HCT116 (cell line): ENCODE measurements around the gene GPSM3. TPM values are rescaled to one million over a fixed set of nuclear protein-coding genes. Genes with fewer than 3 reads are reported as not detected.

Source experiments
- ATAC-seq: fragments of 200-7000 bp; cut with Tn5 transposase; 2 replicates; pipeline ENCODE4 v1.9.1; 2020; ENCODE audit warnings: mild to moderate bottlenecking, moderate library complexity
- BruUV-seq: library from RNA; stranded (reverse); fragments of 400-500 nt; replicated peaks from 2 replicates; lab custom pipeline; 2021; lab: Mats Ljungman, UMichigan
- CTCF ChIA-PET: fragments of 300-600 bp; sonication (Branson Sonifier 250); formaldehyde crosslinking; loops from one replicate; lab custom pipeline; 2021; ENCODE audit warnings: antibody characterized with exemption; lab: Charles Lee
- POLR2A ChIA-PET: fragments of 300-600, 350-600 bp; sonication (Branson Sonifier 250); formaldehyde crosslinking; loops from one replicate; lab custom pipeline; 2021; ENCODE audit warnings: antibody characterized with exemption; lab: Charles Lee
- RAD21 ChIA-PET, 2 experiments: fragments of 300-600 bp; sonication (Branson Sonifier 250); formaldehyde crosslinking; loops; one replicate each; lab custom pipeline; 2023; ENCODE audit warnings: low total read pairs in 2 of 2; ENCODE audit not compliant: uncharacterized antibody in 2 of 2, unreplicated experiment in 2 of 2, low non-redundant PET in 1 of 2; lab: Charles Lee
- DNase-seq: peaks from one replicate; pipeline ENCODE4 v3.0.0-alpha.2; 2010; ENCODE audit warnings: low read depth, low spot score
- H2AFZ ChIP-seq: fragments of 200-600 bp; shearing (Covaris generic), sonication (generic); 2 replicates; pipeline ENCODE4 v1.6.1; 2017; ENCODE audit warnings: low read depth, mixed run types, mixed read lengths, antibody characterized with exemption, low read length; ENCODE audit not compliant: poor library complexity, severe bottlenecking
- H3K27ac ChIP-seq: 2 replicates; pipeline ENCODE4 v1.5.1; 2012; ENCODE audit warnings: low read depth, low read length
- H3K27me3 ChIP-seq: fragments of 200-600 bp; sonication (generic); 2 replicates; pipeline ENCODE4 v1.6.1; 2016; ENCODE audit warnings: mixed run types, low read length, mixed read lengths; ENCODE audit not compliant: insufficient read depth
- H3K36me3 ChIP-seq, 2 experiments: fragments of 200-500 bp in 1 of 2; fragments of 200-600 bp in 1 of 2; sonication (Bioruptor generic) in 1 of 2; sonication (generic) in 1 of 2; 2 replicates each; pipeline versions ENCODE4 v1.5.1 to v1.6.1; 2014 to 2016; ENCODE audit warnings: low read length in 2 of 2, inconsistent platforms in 1 of 2, mixed read lengths in 1 of 2, mixed run types in 1 of 2; ENCODE audit not compliant: insufficient read depth in 2 of 2, control insufficient read depth in 1 of 2
- H3K4me1 ChIP-seq, 2 experiments: fragments of 200-600 bp in 1 of 2; sonication (generic) in 1 of 2; 2 replicates each; pipeline versions ENCODE4 v1.5.1 to v1.6.1; 2012 to 2017; ENCODE audit warnings: low read length in 2 of 2, inconsistent platforms in 1 of 2, mild to moderate bottlenecking in 1 of 2, mixed read lengths in 1 of 2, mixed run types in 1 of 2, moderate library complexity in 1 of 2; ENCODE audit not compliant: insufficient read depth in 2 of 2, control insufficient read depth in 1 of 2
- H3K4me2 ChIP-seq: fragments of 200-600 bp; sonication (generic); 2 replicates; pipeline ENCODE4 v1.6.1; 2017; ENCODE audit warnings: mixed run types, low read length, mixed read lengths
- H3K4me3 ChIP-seq, 2 experiments: fragments of 200-600 bp in 1 of 2; sonication (generic) in 1 of 2; replicated peaks in 1 of 2; 2 replicates each; pipeline ENCODE4 v1.5.1; 2011 to 2016; ENCODE audit warnings: low read length in 2 of 2, control low read depth in 1 of 2, low read depth in 1 of 2, mild to moderate bottlenecking in 1 of 2, mixed read lengths in 1 of 2, mixed run types in 1 of 2
- H3K79me2 ChIP-seq: fragments of 200-600 bp; sonication (generic); 2 replicates; pipeline ENCODE4 v1.6.1; 2017; ENCODE audit warnings: mild to moderate bottlenecking, mixed run types, low read length, moderate library complexity, mixed read lengths; ENCODE audit not compliant: insufficient read depth
- H3K9ac ChIP-seq: fragments of 200-600 bp; sonication (generic); 2 replicates; pipeline ENCODE4 v1.6.1; 2016; ENCODE audit warnings: low read length, mixed read lengths
- H3K9me2 ChIP-seq: fragments of 200-600 bp; sonication (generic), shearing (Covaris generic); 2 replicates; pipeline ENCODE4 v1.6.1; 2017; ENCODE audit warnings: mixed run types, mild to moderate bottlenecking, moderate library complexity; ENCODE audit not compliant: insufficient read depth
- H3K9me3 ChIP-seq, 2 experiments: fragments of 200-500 bp in 1 of 2; fragments of 200-600 bp in 1 of 2; sonication (Bioruptor generic) in 1 of 2; sonication (generic) in 1 of 2; 2 replicates each; pipeline ENCODE4 v1.6.1; 2014 to 2017; ENCODE audit warnings: low read length in 2 of 2, mixed read lengths in 2 of 2, inconsistent platforms in 1 of 2, low read depth in 1 of 2, mild to moderate bottlenecking in 1 of 2, mixed run types in 1 of 2, moderate library complexity in 1 of 2; ENCODE audit not compliant: control insufficient read depth in 1 of 2, insufficient read depth in 1 of 2
- H4K20me1 ChIP-seq: fragments of 200-600 bp; sonication (generic), shearing (Covaris generic); 2 replicates; pipeline ENCODE4 v1.6.1; 2017; ENCODE audit warnings: mixed run types, mild to moderate bottlenecking, moderate library complexity; ENCODE audit not compliant: insufficient read depth
- CBX3 ChIP-seq: IDR thresholded peaks from 2 replicates; pipeline ENCODE4 v1.6.1; 2012; ENCODE audit warnings: low read depth
- EZH2 ChIP-seq: fragments of 200-600 bp; sonication (generic); IDR thresholded peaks from 2 replicates; pipeline ENCODE4 v1.6.1; 2017; ENCODE audit warnings: antibody characterized with exemption, mixed run types
- EZH2phosphoT487 ChIP-seq: fragments of 200-600 bp; IDR thresholded peaks from 2 replicates; pipeline ENCODE4 v1.6.1; 2018; ENCODE audit warnings: antibody characterized with exemption, borderline replicate concordance
- JUND ChIP-seq: IDR thresholded peaks from 2 replicates; pipeline ENCODE4 v1.6.1; 2012
- POLR2A ChIP-seq: IDR thresholded peaks from 2 replicates; pipeline ENCODE4 v1.7.0; 2011; ENCODE audit warnings: borderline replicate concordance; ENCODE audit not compliant: insufficient read depth, insufficient read length; ENCODE audit errors: extremely low read depth
- POLR2AphosphoS5 ChIP-seq: IDR thresholded peaks from 2 replicates; pipeline ENCODE4 v1.6.1; 2011; ENCODE audit warnings: mild to moderate bottlenecking, low read depth, low read length, moderate library complexity
- SIN3A ChIP-seq: IDR thresholded peaks from 2 replicates; pipeline ENCODE4 v1.6.1; 2012; ENCODE audit warnings: low read depth
- SRF ChIP-seq: IDR thresholded peaks from 2 replicates; pipeline ENCODE4 v1.6.1; 2012; ENCODE audit warnings: low read depth
- TCF7L2 ChIP-seq: IDR thresholded peaks from 2 replicates; pipeline ENCODE4 v1.7.0; 2011; ENCODE audit warnings: borderline replicate concordance, inconsistent platforms; ENCODE audit not compliant: insufficient read depth, insufficient read length; ENCODE audit errors: extremely low read depth
- YY1 ChIP-seq: IDR thresholded peaks from 2 replicates; pipeline ENCODE4 v1.6.1; 2011; ENCODE audit warnings: low read length, low read depth, moderate library complexity, mild to moderate bottlenecking; ENCODE audit not compliant: insufficient replicate concordance; ENCODE audit errors: extremely low read depth
- ZFX ChIP-seq: fragments of 450-650 bp; IDR thresholded peaks from 2 replicates; pipeline ENCODE4 v1.6.1; 2017
- ZNF274 ChIP-seq: fragments of 200-500 bp; sonication (Bioruptor generic); IDR thresholded peaks from 2 replicates; pipeline ENCODE4 v1.6.1; 2014; ENCODE audit warnings: mild to moderate bottlenecking, low read depth, low read length, inconsistent platforms
- intact Hi-C: fragments of 100-400 bp; cut with micrococcal nuclease; formaldehyde crosslinking; loops from 2 replicates; pipeline ENCODE4 v1.10.0; 2022
- total RNA-seq: library from RNA; stranded (reverse); gene quantifications from one replicate; pipeline ENCODE4 v1.2.1, GENCODE V29; 2021; ENCODE audit not compliant: unreplicated experiment
- TF ChIP-seq, protein P1 (sequence below): IDR thresholded peaks from 2 replicates; pipeline ENCODE4 v1.6.1; 2012
- TF ChIP-seq, protein P2 (sequence below): IDR thresholded peaks from 2 replicates; pipeline ENCODE4 v1.6.1; 2012
- TF ChIP-seq, protein P3 (sequence below): IDR thresholded peaks from 2 replicates; pipeline ENCODE4 v1.6.1; 2011; ENCODE audit warnings: mild to moderate bottlenecking, low read length, moderate library complexity; ENCODE audit not compliant: insufficient replicate concordance; ENCODE audit errors: extremely low read depth
- TF ChIP-seq, protein P4 (sequence below): IDR thresholded peaks from 2 replicates; pipeline ENCODE4 v1.6.1; 2012; ENCODE audit warnings: low read depth
- TF ChIP-seq, protein P5 (sequence below), 3 experiments: fragments of 200-600 bp in 1 of 3; sonication (generic) in 1 of 3; IDR thresholded peaks in 2 of 3; conservative IDR thresholded peaks in 1 of 3; 2 replicates each; pipeline ENCODE4 v1.5.1; 2012 to 2017; ENCODE audit warnings: low read depth in 2 of 3, low read length in 2 of 3, antibody characterized with exemption in 1 of 3, borderline replicate concordance in 1 of 3, control low read depth in 1 of 3, mild to moderate bottlenecking in 1 of 3, mixed read lengths in 1 of 3, mixed run types in 1 of 3, moderate library complexity in 1 of 3; ENCODE audit not compliant: insufficient read depth in 1 of 3

GPSM3 gene
- total RNA-seq, 1 experiment from 2014 or later, result 1.2 TPM

DNA sequence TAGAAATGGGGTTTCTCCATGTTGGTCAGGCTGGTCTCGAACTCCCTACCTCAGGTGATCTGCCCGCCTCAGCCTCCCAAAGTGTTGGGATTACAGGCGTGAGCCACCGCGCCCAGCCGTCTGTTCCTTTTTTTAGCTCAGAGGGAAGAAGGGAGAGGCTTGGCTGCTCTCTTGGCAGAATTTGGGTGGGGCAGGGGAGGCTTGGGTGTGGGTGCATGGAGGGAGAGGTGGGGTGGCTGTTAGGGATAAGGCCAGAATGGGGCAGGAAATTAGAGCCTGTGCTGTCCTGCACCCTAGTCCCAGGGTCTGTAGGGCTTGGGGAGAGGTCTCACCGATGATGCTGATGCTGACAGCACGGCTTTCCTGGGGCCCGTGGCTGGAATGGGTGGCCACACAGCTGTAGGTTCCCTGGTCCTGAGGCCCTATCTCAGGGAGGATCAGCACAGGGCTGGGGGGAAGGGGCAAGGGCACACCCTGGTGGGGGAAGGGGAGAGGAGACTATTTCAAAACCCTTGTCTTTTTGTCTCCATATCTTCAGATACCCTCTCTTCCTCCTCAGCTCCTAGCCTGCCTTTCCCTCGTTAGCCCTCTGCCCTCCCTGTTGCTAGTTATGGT, 10.4 kb downstream of the GPSM3 start:
- Histone ChIP-seq H4K20me1 (no peaks in the 10 kb centered on the region), H3K4me1 (peaks cover 10 to 39% of the 10 kb centered on the region in 2 experiments), H2AFZ (no peak overlapping the region), H3K9ac (no peak overlapping the region), H3K36me3 (peaks cover 9 to 13% of the 10 kb centered on the region in 2 experiments; a peak in 3 of 4 replicates), H3K9me2 (no peaks in the 10 kb centered on the region), H3K4me2 (no peak overlapping the region), H3K27me3 (no peaks in the 10 kb centered on the region), H3K79me2 (peaks cover 8% of the 10 kb centered on the region; the same call in 1 of the 2 replicates), H3K4me3 (no peak overlapping the region), H3K27ac (no peak overlapping the region), H3K9me3 (no peaks in the 10 kb centered on the region)
- RAD21 ChIA-PET, result no interaction called here
- TF ChIP-seq POLR2A (no peak), POLR2AphosphoS5 (no peak), CBX3 (no peak), JUND (no peak), EZH2 (no peak), ZFX (no peak), TCF7L2 (no peak), EZH2phosphoT487 (no peak), SIN3A (no peak), SRF (no peak), YY1 (no peak), ZNF274 (no peak)
- TF ChIP-seq, protein P1, sequence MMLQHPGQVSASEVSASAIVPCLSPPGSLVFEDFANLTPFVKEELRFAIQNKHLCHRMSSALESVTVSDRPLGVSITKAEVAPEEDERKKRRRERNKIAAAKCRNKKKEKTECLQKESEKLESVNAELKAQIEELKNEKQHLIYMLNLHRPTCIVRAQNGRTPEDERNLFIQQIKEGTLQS, result no peak
- TF ChIP-seq, protein P2, sequence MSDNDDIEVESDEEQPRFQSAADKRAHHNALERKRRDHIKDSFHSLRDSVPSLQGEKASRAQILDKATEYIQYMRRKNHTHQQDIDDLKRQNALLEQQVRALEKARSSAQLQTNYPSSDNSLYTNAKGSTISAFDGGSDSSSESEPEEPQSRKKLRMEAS, result no peak
- TF ChIP-seq, protein P3, sequence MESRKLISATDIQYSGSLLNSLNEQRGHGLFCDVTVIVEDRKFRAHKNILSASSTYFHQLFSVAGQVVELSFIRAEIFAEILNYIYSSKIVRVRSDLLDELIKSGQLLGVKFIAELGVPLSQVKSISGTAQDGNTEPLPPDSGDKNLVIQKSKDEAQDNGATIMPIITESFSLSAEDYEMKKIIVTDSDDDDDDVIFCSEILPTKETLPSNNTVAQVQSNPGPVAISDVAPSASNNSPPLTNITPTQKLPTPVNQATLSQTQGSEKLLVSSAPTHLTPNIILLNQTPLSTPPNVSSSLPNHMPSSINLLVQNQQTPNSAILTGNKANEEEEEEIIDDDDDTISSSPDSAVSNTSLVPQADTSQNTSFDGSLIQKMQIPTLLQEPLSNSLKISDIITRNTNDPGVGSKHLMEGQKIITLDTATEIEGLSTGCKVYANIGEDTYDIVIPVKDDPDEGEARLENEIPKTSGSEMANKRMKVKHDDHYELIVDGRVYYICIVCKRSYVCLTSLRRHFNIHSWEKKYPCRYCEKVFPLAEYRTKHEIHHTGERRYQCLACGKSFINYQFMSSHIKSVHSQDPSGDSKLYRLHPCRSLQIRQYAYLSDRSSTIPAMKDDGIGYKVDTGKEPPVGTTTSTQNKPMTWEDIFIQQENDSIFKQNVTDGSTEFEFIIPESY, result no peak
- TF ChIP-seq, protein P4, sequence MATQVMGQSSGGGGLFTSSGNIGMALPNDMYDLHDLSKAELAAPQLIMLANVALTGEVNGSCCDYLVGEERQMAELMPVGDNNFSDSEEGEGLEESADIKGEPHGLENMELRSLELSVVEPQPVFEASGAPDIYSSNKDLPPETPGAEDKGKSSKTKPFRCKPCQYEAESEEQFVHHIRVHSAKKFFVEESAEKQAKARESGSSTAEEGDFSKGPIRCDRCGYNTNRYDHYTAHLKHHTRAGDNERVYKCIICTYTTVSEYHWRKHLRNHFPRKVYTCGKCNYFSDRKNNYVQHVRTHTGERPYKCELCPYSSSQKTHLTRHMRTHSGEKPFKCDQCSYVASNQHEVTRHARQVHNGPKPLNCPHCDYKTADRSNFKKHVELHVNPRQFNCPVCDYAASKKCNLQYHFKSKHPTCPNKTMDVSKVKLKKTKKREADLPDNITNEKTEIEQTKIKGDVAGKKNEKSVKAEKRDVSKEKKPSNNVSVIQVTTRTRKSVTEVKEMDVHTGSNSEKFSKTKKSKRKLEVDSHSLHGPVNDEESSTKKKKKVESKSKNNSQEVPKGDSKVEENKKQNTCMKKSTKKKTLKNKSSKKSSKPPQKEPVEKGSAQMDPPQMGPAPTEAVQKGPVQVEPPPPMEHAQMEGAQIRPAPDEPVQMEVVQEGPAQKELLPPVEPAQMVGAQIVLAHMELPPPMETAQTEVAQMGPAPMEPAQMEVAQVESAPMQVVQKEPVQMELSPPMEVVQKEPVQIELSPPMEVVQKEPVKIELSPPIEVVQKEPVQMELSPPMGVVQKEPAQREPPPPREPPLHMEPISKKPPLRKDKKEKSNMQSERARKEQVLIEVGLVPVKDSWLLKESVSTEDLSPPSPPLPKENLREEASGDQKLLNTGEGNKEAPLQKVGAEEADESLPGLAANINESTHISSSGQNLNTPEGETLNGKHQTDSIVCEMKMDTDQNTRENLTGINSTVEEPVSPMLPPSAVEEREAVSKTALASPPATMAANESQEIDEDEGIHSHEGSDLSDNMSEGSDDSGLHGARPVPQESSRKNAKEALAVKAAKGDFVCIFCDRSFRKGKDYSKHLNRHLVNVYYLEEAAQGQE, result no peak
- TF ChIP-seq, protein P5, sequence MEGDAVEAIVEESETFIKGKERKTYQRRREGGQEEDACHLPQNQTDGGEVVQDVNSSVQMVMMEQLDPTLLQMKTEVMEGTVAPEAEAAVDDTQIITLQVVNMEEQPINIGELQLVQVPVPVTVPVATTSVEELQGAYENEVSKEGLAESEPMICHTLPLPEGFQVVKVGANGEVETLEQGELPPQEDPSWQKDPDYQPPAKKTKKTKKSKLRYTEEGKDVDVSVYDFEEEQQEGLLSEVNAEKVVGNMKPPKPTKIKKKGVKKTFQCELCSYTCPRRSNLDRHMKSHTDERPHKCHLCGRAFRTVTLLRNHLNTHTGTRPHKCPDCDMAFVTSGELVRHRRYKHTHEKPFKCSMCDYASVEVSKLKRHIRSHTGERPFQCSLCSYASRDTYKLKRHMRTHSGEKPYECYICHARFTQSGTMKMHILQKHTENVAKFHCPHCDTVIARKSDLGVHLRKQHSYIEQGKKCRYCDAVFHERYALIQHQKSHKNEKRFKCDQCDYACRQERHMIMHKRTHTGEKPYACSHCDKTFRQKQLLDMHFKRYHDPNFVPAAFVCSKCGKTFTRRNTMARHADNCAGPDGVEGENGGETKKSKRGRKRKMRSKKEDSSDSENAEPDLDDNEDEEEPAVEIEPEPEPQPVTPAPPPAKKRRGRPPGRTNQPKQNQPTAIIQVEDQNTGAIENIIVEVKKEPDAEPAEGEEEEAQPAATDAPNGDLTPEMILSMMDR (IDR thresholded peaks at IDR 0.05 in 2 of 3, conservative IDR thresholded peaks at IDR 0.05 in 1 of 3; ENCODE audit: borderline replicate concordance in 1 of 3, insufficient read depth in 1 of 3, low read depth in 2 of 3, low read length in 2 of 3), result no peak
- CTCF ChIA-PET, result no interaction called here
- BruUV-seq, result no TSS peak
- ATAC-seq (no peak), DNase-seq (no peak)
- POLR2A ChIA-PET, result interaction anchor here (1.0 to 1.3 kb wide), 2 partner anchors 9 to 14 kb away, joined by 3 to 4 read pairs; partner anchors contain the start of gene PBX2
- intact Hi-C loops, result no loop called here
